SK-N-SH (cell line): ENCODE data around the gene PXYLP1. TPM values are rescaled to one million over a fixed set of nuclear protein-coding genes. Genes with fewer than 3 reads are reported as not detected.

Experiments
- CTCF ChIA-PET: fragments of 300-600, 350-600 bp; formaldehyde crosslinking; extraction: SDS; loops from one replicate; lab custom pipeline; 2021; lab: Yijun Ruan, JAX
- POLR2A ChIA-PET: fragments of 350-600 bp; sonication (Branson Sonifier 250); formaldehyde crosslinking; extraction: SDS; loops from one replicate; lab custom pipeline; 2020; ENCODE audit warnings: antibody characterized with exemption, inconsistent platforms; lab: Yijun Ruan, JAX
- DNase-seq: peaks from one replicate; pipeline ENCODE4 v3.0.0; 2012
- H2AFZ ChIP-seq: fragments of 200-600 bp; sonication (generic); 2 replicates; pipeline ENCODE4 v1.8.1; 2016; ENCODE audit warnings: antibody characterized with exemption, mild to moderate bottlenecking, low read depth
- H3F3A ChIP-seq: fragments of 200-600 bp; sonication (generic); replicated peaks from 2 replicates; pipeline ENCODE3; 2016; ENCODE audit warnings: antibody characterized with exemption, mild to moderate bottlenecking; ENCODE audit not compliant: insufficient read depth
- H3K27ac ChIP-seq, 2 experiments: fragments of 200-500 bp in 1 of 2; fragments of 200-600 bp in 1 of 2; sonication (Bioruptor generic) in 1 of 2; sonication (generic), shearing (Covaris generic) in 1 of 2; 2 replicates each; pipeline versions ENCODE4 v1.5.1 to v1.6.1; 2014 to 2016; ENCODE audit warnings: low read depth in 2 of 2, inconsistent platforms in 1 of 2, low read length in 1 of 2, mild to moderate bottlenecking in 1 of 2, mixed read lengths in 1 of 2
- H3K27me3 ChIP-seq: fragments of 200-600 bp; sonication (generic), shearing (Covaris generic); 2 replicates; pipeline ENCODE4 v1.6.1; 2016; ENCODE audit warnings: mixed run types; ENCODE audit not compliant: insufficient read depth
- H3K36me3 ChIP-seq, 2 experiments: fragments of 200-500 bp in 1 of 2; fragments of 200-600 bp in 1 of 2; sonication (Bioruptor generic) in 1 of 2; sonication (generic) in 1 of 2; replicated peaks in 1 of 2; 2 replicates each; pipeline versions ENCODE3 to v1.5.1; 2014 to 2016; ENCODE audit warnings: low read length in 1 of 2, mild to moderate bottlenecking in 1 of 2; ENCODE audit not compliant: insufficient read depth in 2 of 2, control insufficient read depth in 1 of 2
- H3K4me1 ChIP-seq, 2 experiments: fragments of 200-500 bp in 1 of 2; fragments of 200-600 bp in 1 of 2; sonication (Bioruptor generic) in 1 of 2; sonication (generic), shearing (Covaris generic) in 1 of 2; 2 replicates each; pipeline versions ENCODE4 v1.5.1 to v1.6.1; 2014 to 2016; ENCODE audit warnings: low read depth in 1 of 2, low read length in 1 of 2, mixed run types in 1 of 2; ENCODE audit not compliant: insufficient read depth in 2 of 2, control insufficient read depth in 1 of 2
- H3K4me2 ChIP-seq: fragments of 200-600 bp; sonication (generic), shearing (Covaris generic); 2 replicates; pipeline ENCODE4 v1.6.1; 2017; ENCODE audit warnings: mixed run types
- H3K4me3 ChIP-seq, 2 experiments: fragments of 200-500 bp in 1 of 2; fragments of 200-600 bp in 1 of 2; sonication (Bioruptor generic) in 1 of 2; sonication (generic), shearing (Covaris generic) in 1 of 2; 2 replicates each; pipeline versions ENCODE4 v1.5.1 to v1.8.1; 2014 to 2016; ENCODE audit warnings: low read depth in 2 of 2, inconsistent platforms in 1 of 2, low read length in 1 of 2, mild to moderate bottlenecking in 1 of 2, mixed read lengths in 1 of 2, moderate library complexity in 1 of 2
- H3K79me2 ChIP-seq: fragments of 200-600 bp; sonication (generic); 2 replicates; pipeline ENCODE4 v1.8.1; 2017; ENCODE audit warnings: mild to moderate bottlenecking; ENCODE audit not compliant: insufficient read depth
- H3K9ac ChIP-seq: fragments of 200-600 bp; sonication (generic); 2 replicates; pipeline ENCODE4 v1.6.1; 2017; ENCODE audit warnings: mixed run types
- H3K9me2 ChIP-seq: fragments of 200-600 bp; sonication (generic); 2 replicates; pipeline ENCODE4 v1.6.1; 2017; ENCODE audit warnings: mixed run types
- H3K9me3 ChIP-seq: fragments of 200-600 bp; sonication (generic); 2 replicates; pipeline ENCODE4 v1.6.1; 2017; ENCODE audit warnings: mixed run types, mild to moderate bottlenecking, moderate library complexity
- H4K20me1 ChIP-seq: fragments of 200-600 bp; sonication (generic); 2 replicates; pipeline ENCODE4 v1.6.1; 2017; ENCODE audit warnings: mild to moderate bottlenecking, mixed run types; ENCODE audit not compliant: insufficient read depth
- CTCF ChIP-seq: fragments of 200-600 bp; sonication (generic); IDR thresholded peaks from 2 replicates; pipeline ENCODE4 v1.6.1; 2017; ENCODE audit warnings: antibody characterized with exemption, mild to moderate bottlenecking, moderate library complexity
- FOXJ3 ChIP-seq: sonication (generic); formaldehyde crosslinking; IDR thresholded peaks from 2 replicates; pipeline ENCODE4 v1.5.1; 2020; ENCODE audit warnings: mild to moderate bottlenecking, missing genetic modification reagents
- FOXM1 ChIP-seq: IDR thresholded peaks from 2 replicates; pipeline ENCODE4 v1.4.0; 2012; ENCODE audit warnings: low read depth, mild to moderate bottlenecking
- GATA2 ChIP-seq: sonication (generic); formaldehyde crosslinking; IDR thresholded peaks from 2 replicates; pipeline ENCODE4 v1.5.0; 2020; ENCODE audit warnings: mild to moderate bottlenecking, missing genetic modification reagents
- MEF2A ChIP-seq: IDR thresholded peaks from 2 replicates; pipeline ENCODE4 v1.4.0; 2012; ENCODE audit warnings: low read depth, borderline replicate concordance
- MXI1 ChIP-seq: IDR thresholded peaks from 2 replicates; pipeline ENCODE4 v1.6.1; 2012; ENCODE audit warnings: mild to moderate bottlenecking, low read depth, low read length, improper control_type of control experiment
- NFIC ChIP-seq: IDR thresholded peaks from 2 replicates; pipeline ENCODE4 v1.4.0; 2012; ENCODE audit warnings: borderline replicate concordance
- RCOR1 ChIP-seq: fragments of 150-350 bp; IDR thresholded peaks from 2 replicates; pipeline ENCODE4 v1.6.1; 2017; ENCODE audit warnings: antibody characterized with exemption, low read length
- RXRA ChIP-seq: IDR thresholded peaks from 2 replicates; pipeline ENCODE4 v1.4.0; 2012; ENCODE audit warnings: low read depth, mild to moderate bottlenecking, borderline replicate concordance
- SIN3A ChIP-seq: IDR thresholded peaks from 2 replicates; pipeline ENCODE4 v1.6.1; 2012; ENCODE audit warnings: low read depth, mild to moderate bottlenecking, low read length, moderate library complexity, borderline replicate concordance
- SMC3 ChIP-seq: IDR thresholded peaks from 2 replicates; pipeline ENCODE4 v1.6.1; 2012; ENCODE audit warnings: low read depth, low read length, improper control_type of control experiment
- TAF1 ChIP-seq: IDR thresholded peaks from 2 replicates; pipeline ENCODE4 v1.6.1; 2012; ENCODE audit warnings: low read depth, mild to moderate bottlenecking, low read length, moderate library complexity, borderline replicate concordance
- TCF12 ChIP-seq: IDR thresholded peaks from 2 replicates; pipeline ENCODE4 v1.4.0; 2012
- TEAD4 ChIP-seq: IDR thresholded peaks from 2 replicates; pipeline ENCODE4 v1.4.0; 2012; ENCODE audit warnings: mild to moderate bottlenecking, borderline replicate concordance; ENCODE audit not compliant: insufficient read depth
- YY1 ChIP-seq: IDR thresholded peaks from 2 replicates; pipeline ENCODE4 v1.4.0; 2012; ENCODE audit warnings: low read depth, mild to moderate bottlenecking
- WGBS: methylation state at CpG from one replicate; pipeline ENCODE4 v1.1.6; 2017; ENCODE audit warnings: low lambda C conversion rate; 5-methylcytosine and 5-hydroxymethylcytosine counted together
- polyA plus RNA-seq, 3 experiments: library from polyadenylated mRNA; depleted of rRNA; stranded (reverse); fragments of >200 nt; gene quantifications; 2 replicates each; pipeline ENCODE4 v1.2.3, GENCODE V29; 2012
- TF ChIP-seq, protein P1 (sequence below): fragments of 150-350 bp; IDR thresholded peaks from 2 replicates; pipeline ENCODE4 v1.6.1; 2016; ENCODE audit warnings: mild to moderate bottlenecking, low read depth, low read length

Gene PXYLP1
- polyA plus RNA-seq, 1 of the 3 experiments (the other 2 are of a cell fraction): 8.6 TPM

GRCh38 chr3:141321109-141321497, 89.5 kb downstream of the PXYLP1 start:
- Histone ChIP-seq H3K4me1 (no peaks in the 10 kb centered on the region), H3K27me3 (no peaks in the 10 kb centered on the region), H4K20me1 (no peaks in the 10 kb centered on the region), H3K79me2 (no peaks in the 10 kb centered on the region), H3K9ac (no peak overlapping the region), H3K4me2 (no peak overlapping the region), H3K36me3 (no peaks in the 10 kb centered on the region), H3F3A (no peaks in the 10 kb centered on the region), H3K9me2 (no peaks in the 10 kb centered on the region), H2AFZ (no peak overlapping the region; the same call in 1 of the 2 replicates), H3K9me3 (no peaks in the 10 kb centered on the region), H3K4me3 (no peak overlapping the region), H3K27ac (no peak overlapping the region)
- TF ChIP-seq, protein P1, sequence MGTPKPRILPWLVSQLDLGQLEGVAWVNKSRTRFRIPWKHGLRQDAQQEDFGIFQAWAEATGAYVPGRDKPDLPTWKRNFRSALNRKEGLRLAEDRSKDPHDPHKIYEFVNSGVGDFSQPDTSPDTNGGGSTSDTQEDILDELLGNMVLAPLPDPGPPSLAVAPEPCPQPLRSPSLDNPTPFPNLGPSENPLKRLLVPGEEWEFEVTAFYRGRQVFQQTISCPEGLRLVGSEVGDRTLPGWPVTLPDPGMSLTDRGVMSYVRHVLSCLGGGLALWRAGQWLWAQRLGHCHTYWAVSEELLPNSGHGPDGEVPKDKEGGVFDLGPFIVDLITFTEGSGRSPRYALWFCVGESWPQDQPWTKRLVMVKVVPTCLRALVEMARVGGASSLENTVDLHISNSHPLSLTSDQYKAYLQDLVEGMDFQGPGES: no peak
- no peak for TF ChIP-seq CTCF
- TF ChIP-seq RCOR1: no peak
- no peak for TF ChIP-seq TAF1
- TF ChIP-seq NFIC: no peak
- TF ChIP-seq SIN3A: no peak
- TF ChIP-seq MXI1: no peak
- TF ChIP-seq YY1: no peak
- ChIA-PET POLR2A (interaction anchor here (1.4 kb wide), 1 partner anchor 9 kb away, joined by 4 read pairs; no protein-coding TSS in a partner anchor), CTCF (interaction anchor here (1.2 kb wide), 1 partner anchor 141 kb away, joined by 5 read pairs; no protein-coding TSS in a partner anchor)
- DNase-seq: no peak
- 57% methylated on average over 1 of the region's 1 CpG for WGBS

DNA sequence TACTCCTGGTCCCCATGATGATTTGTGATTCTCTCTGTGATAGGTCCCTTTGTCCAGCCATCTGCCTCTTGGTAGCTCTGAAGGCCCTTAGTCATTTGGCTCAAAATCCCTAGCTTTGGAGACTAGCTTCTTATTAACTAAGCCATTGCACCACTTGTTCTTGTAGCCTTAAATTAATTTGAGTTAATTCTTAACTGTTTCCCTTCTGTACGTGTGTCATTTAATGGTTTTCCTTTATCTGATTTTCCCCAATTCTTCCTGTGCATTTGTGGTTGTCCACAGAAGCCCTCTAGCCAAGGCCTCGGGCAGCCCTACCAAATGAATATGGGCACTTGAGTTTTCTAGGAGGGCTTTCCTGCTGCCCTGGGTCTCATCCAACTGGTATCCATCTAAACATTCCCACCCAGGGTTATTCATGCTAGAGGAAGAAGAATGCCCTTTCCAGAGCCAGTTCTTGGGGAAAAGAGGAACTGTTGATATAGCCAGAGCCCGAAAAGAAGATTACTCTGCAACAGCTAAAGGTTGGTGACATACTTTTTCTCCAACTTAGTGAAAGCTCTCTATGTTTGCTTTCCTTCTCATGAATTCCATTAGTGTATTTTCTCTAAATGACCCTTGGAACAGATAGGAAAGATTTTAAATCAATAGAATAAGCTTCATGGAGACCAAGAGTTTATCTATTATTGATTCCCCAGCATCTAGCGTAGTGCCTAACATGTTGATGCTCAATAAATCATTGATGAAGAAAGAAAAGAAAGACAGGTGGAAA, 92.5 kb downstream of the PXYLP1 start:
- Histone ChIP-seq H3K9ac (no peak overlapping the region), H3K27me3 (no peaks in the 10 kb centered on the region), H3K4me3 (no peak overlapping the region), H3K36me3 (no peaks in the 10 kb centered on the region), H3K79me2 (no peaks in the 10 kb centered on the region), H2AFZ (no peak overlapping the region), H4K20me1 (no peaks in the 10 kb centered on the region), H3K27ac (no peak overlapping the region), H3F3A (no peaks in the 10 kb centered on the region), H3K9me3 (no peaks in the 10 kb centered on the region), H3K9me2 (no peaks in the 10 kb centered on the region), H3K4me1 (no peaks in the 10 kb centered on the region), H3K4me2 (no peak overlapping the region)
- 64% methylated on average over 4 of the region's 4 CpGs for WGBS
- DNase-seq: no peak
- CTCF ChIA-PET: interaction anchor here (1.0 to 2.8 kb wide), 3 partner anchors 12 to 321 kb away, joined by 4 to 19 read pairs (median 5); no protein-coding TSS in a partner anchor
- TF ChIP-seq MEF2A (no peak), GATA2 (CRISPR knock-in tag) (no peak), TCF12 (no peak), SMC3 (no peak), TEAD4 (no peak), FOXM1 (no peak), FOXJ3 (CRISPR knock-in tag) (no peak), TAF1 (no peak), RXRA (no peak)
- POLR2A ChIA-PET: no interaction called here
